Measurements from ENCODE around the gene LTBP1.

GRCh38 chr2:33186937-33187336, 240.2 kb downstream of the LTBP1 start:
- TF ChIP-seq CTCF (IDR thresholded peaks at IDR 0.05; ENCODE audit: insufficient read depth, low read depth, low read length) (no peak), EZH2 (IDR thresholded peaks at IDR 0.05; ENCODE audit: insufficient read depth, low read length) (no peak)

Data from astrocyte (in vitro differentiated cells and primary cell).